Measurements from ENCODE around the gene RAP1GAP. TPM values are rescaled to one million over a fixed set of nuclear protein-coding genes. Genes with fewer than 3 reads are reported as not detected.

The RAP1GAP gene
- total RNA-seq, 2 experiments from 2014 or later = 0.20 to 0.44 TPM

GRCh38 chr1:21620496-21620895 is 48.7 kb downstream of the RAP1GAP start:
- Mint-ChIP-seq H3K4me3 (no peak overlapping the region), H3K27ac (no peak overlapping the region), H3K9me3 (no peaks in the 10 kb centered on the region), H3K27me3 (peaks cover 24% of the 10 kb centered on the region), H3K36me3 (ENCODE audit: low read depth) (no peaks in the 10 kb centered on the region), H3K4me1 (ENCODE audit: low read depth) (peaks cover 4% of the 10 kb centered on the region)
- TF ChIP-seq, protein P1, sequence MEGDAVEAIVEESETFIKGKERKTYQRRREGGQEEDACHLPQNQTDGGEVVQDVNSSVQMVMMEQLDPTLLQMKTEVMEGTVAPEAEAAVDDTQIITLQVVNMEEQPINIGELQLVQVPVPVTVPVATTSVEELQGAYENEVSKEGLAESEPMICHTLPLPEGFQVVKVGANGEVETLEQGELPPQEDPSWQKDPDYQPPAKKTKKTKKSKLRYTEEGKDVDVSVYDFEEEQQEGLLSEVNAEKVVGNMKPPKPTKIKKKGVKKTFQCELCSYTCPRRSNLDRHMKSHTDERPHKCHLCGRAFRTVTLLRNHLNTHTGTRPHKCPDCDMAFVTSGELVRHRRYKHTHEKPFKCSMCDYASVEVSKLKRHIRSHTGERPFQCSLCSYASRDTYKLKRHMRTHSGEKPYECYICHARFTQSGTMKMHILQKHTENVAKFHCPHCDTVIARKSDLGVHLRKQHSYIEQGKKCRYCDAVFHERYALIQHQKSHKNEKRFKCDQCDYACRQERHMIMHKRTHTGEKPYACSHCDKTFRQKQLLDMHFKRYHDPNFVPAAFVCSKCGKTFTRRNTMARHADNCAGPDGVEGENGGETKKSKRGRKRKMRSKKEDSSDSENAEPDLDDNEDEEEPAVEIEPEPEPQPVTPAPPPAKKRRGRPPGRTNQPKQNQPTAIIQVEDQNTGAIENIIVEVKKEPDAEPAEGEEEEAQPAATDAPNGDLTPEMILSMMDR (IDR thresholded peaks at IDR 0.05) = no peak
- ATAC-seq (ENCODE audit: poor library complexity) = no peak
- peaks cover 14 to 18% of the 10 kb centered on the region in 2 experiments for H3K27me3 ChIP-seq (ENCODE audit: control insufficient read depth in 1 of 2, insufficient read depth in 2 of 2, low read length in 2 of 2)
- no peak for DNase-seq
- peaks cover 8% of the 10 kb centered on the region for H3K4me1 ChIP-seq (ENCODE audit: insufficient read depth, low read length)
- no peak overlapping the region for H3K4me3 ChIP-seq (ENCODE audit: low read length)
- no peak overlapping the region for H3K27ac ChIP-seq (ENCODE audit: low read depth in 1 of 2, low read length in 2 of 2)
- CTCF ChIA-PET = no interaction called here
- POLR2A ChIA-PET = no interaction called here
- intact Hi-C loops (cut with DNase I, micrococcal nuclease) = no loop called here
- H3K9me3 ChIP-seq (ENCODE audit: control insufficient read depth in 1 of 2, insufficient read depth in 1 of 2, low read length in 2 of 2) = no peaks in the 10 kb centered on the region
- no peaks in the 10 kb centered on the region for H3K36me3 ChIP-seq (ENCODE audit: insufficient read depth, low read length)

DNA sequence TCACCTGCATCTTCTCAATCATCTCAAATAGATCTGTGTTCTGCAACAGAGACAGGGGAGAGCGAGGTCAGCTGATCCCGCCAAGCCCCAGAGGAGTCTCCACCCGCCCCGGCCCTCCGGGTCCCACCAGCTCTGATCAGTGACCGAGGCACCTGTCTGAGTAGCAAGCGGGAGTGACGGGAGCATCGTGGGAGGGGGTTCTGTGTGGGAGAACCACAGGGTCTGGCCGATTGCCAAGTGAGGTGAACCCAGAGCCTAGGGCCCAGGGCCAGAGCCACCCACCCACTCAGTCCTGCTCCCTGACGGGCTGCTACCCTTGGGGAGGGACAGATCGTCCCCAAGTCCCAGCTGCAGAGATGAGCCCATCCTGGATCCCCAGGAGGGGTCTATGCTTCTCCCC is 49.1 kb downstream of the RAP1GAP start:
- POLR2A ChIA-PET = no interaction called here

GRCh38 chr1:21619375-21619947 is 49.7 kb downstream of the RAP1GAP start:
- POLR2A ChIA-PET = no interaction called here
- H3K4me1 ChIP-seq (ENCODE audit: insufficient read depth, low read length) = peaks cover 8% of the 10 kb centered on the region
- H3K27me3 Mint-ChIP-seq = peaks cover 24% of the 10 kb centered on the region
- ATAC-seq (ENCODE audit: poor library complexity) (no peak), DNase-seq (no peak)
- CTCF ChIA-PET = no interaction called here
- H3K9me3 ChIP-seq (ENCODE audit: control insufficient read depth in 1 of 2, insufficient read depth in 1 of 2, low read length in 2 of 2) = no peaks in the 10 kb centered on the region
- peaks cover 14 to 18% of the 10 kb centered on the region in 2 experiments for H3K27me3 ChIP-seq (ENCODE audit: control insufficient read depth in 1 of 2, insufficient read depth in 2 of 2, low read length in 2 of 2)
- peaks cover 4% of the 10 kb centered on the region for H3K4me1 Mint-ChIP-seq (ENCODE audit: low read depth)
- H3K4me3 ChIP-seq (ENCODE audit: low read length) = no peak overlapping the region
- H3K9me3 Mint-ChIP-seq = no peaks in the 10 kb centered on the region
- no peak overlapping the region for H3K4me3 Mint-ChIP-seq
- H3K27ac ChIP-seq (ENCODE audit: low read depth in 1 of 2, low read length in 2 of 2) = no peak overlapping the region
- no peaks in the 10 kb centered on the region for H3K36me3 ChIP-seq (ENCODE audit: insufficient read depth, low read length)
- TF ChIP-seq, protein P1 (IDR thresholded peaks at IDR 0.05) = no peak
- intact Hi-C loops (cut with DNase I, micrococcal nuclease) = no loop called here
- H3K36me3 Mint-ChIP-seq (ENCODE audit: low read depth) = no peaks in the 10 kb centered on the region
- H3K27ac Mint-ChIP-seq = no peak overlapping the region

More for the DNA sequence above, 49.1 kb downstream of the RAP1GAP start:
- H3K4me3 ChIP-seq (ENCODE audit: low read length) = no peak overlapping the region
- H3K36me3 ChIP-seq (ENCODE audit: insufficient read depth, low read length) = no peaks in the 10 kb centered on the region
- H3K4me1 ChIP-seq (ENCODE audit: insufficient read depth, low read length) = peaks cover 8% of the 10 kb centered on the region
- DNase-seq = no peak
- Mint-ChIP-seq H3K27me3 (peaks cover 24% of the 10 kb centered on the region), H3K4me3 (no peak overlapping the region), H3K4me1 (ENCODE audit: low read depth) (peaks cover 4% of the 10 kb centered on the region), H3K27ac (no peak overlapping the region), H3K36me3 (ENCODE audit: low read depth) (no peaks in the 10 kb centered on the region), H3K9me3 (no peaks in the 10 kb centered on the region)
- CTCF ChIA-PET = no interaction called here
- no peak for ATAC-seq (ENCODE audit: poor library complexity)
- TF ChIP-seq, protein P1 (IDR thresholded peaks at IDR 0.05) = no peak
- H3K27me3 ChIP-seq (ENCODE audit: control insufficient read depth in 1 of 2, insufficient read depth in 2 of 2, low read length in 2 of 2) = peaks cover 14 to 18% of the 10 kb centered on the region in 2 experiments
- intact Hi-C loops (cut with DNase I, micrococcal nuclease) = no loop called here
- no peaks in the 10 kb centered on the region for H3K9me3 ChIP-seq (ENCODE audit: control insufficient read depth in 1 of 2, insufficient read depth in 1 of 2, low read length in 2 of 2)
- no peak overlapping the region for H3K27ac ChIP-seq (ENCODE audit: low read depth in 1 of 2, low read length in 2 of 2)

All from CD4-positive, alpha-beta T cell (primary cell).